Cardiac muscle cell (in vitro differentiated cells and primary cell): Measurements from ENCODE around the gene PIGA. TPM values are rescaled to one million over a fixed set of nuclear protein-coding genes. Genes with fewer than 3 reads are reported as not detected.

ENCODE experiments used
- DNase-seq, 2 donors: peaks; one replicate each; pipeline versions ENCODE4 v3.0.0 to v3.0.0-alpha.2; 2010 to 2017; ENCODE audit warnings: low read depth in 1 of 2, low spot score in 1 of 2
- H3K27ac ChIP-seq: fragments of 200-600 bp; sonication (generic); 2 replicates; pipeline ENCODE4 v1.5.1; 2016
- H3K27me3 ChIP-seq: fragments of 200-600 bp; sonication (generic); 2 replicates; pipeline ENCODE4 v1.6.0; 2016; ENCODE audit warnings: control low read depth
- H3K36me3 ChIP-seq: fragments of 200-600 bp; sonication (generic); 2 replicates; pipeline ENCODE4 v1.5.1; 2016; ENCODE audit warnings: control low read depth
- H3K4me1 ChIP-seq: fragments of 200-600 bp; sonication (generic); 2 replicates; pipeline ENCODE4 v1.8.1; 2017; ENCODE audit warnings: low read depth, mild to moderate bottlenecking, mixed run types
- H3K4me3 ChIP-seq: fragments of 200-600 bp; sonication (generic); 2 replicates; pipeline ENCODE4 v1.5.1; 2016; ENCODE audit warnings: mild to moderate bottlenecking
- H3K9me3 ChIP-seq: fragments of 200-600 bp; sonication (generic); 2 replicates; pipeline ENCODE4 v1.5.1; 2017; ENCODE audit warnings: low read depth, mild to moderate bottlenecking, control low read depth
- polyA plus RNA-seq: library from polyadenylated mRNA; unstranded; fragments of >200 nt; fragmentation: Nextera tagmentation; extraction: Ambion mirVana; gene quantifications from 2 replicates; pipeline ENCODE4 v1.2.1, GENCODE V29; 2016
- total RNA-seq: library from RNA; depleted of rRNA; stranded (reverse); fragments of >200 nt; gene quantifications from 2 replicates; pipeline ENCODE4 v1.2.3, GENCODE V29; 2016
- TF ChIP-seq, protein P1 (sequence below): IDR thresholded peaks from 2 replicates; pipeline ENCODE4 v1.5.1; 2012; ENCODE audit warnings: low read depth, mild to moderate bottlenecking, low read length

The PIGA gene
- total and polyA plus RNA-seq, 2 experiments from 2014 or later: 6.7 to 12.3 TPM

GRCh38 chrX:15349046-15349445, 13.7 kb upstream of the PIGA start:
- Histone ChIP-seq H3K36me3 (no peaks in the 10 kb centered on the region), H3K9me3 (no peaks in the 10 kb centered on the region), H3K4me1 (no peaks in the 10 kb centered on the region), H3K27me3 (peaks cover 6% of the 10 kb centered on the region), H3K27ac (no peak overlapping the region), H3K4me3 (no peak overlapping the region)
- TF ChIP-seq, protein P1, sequence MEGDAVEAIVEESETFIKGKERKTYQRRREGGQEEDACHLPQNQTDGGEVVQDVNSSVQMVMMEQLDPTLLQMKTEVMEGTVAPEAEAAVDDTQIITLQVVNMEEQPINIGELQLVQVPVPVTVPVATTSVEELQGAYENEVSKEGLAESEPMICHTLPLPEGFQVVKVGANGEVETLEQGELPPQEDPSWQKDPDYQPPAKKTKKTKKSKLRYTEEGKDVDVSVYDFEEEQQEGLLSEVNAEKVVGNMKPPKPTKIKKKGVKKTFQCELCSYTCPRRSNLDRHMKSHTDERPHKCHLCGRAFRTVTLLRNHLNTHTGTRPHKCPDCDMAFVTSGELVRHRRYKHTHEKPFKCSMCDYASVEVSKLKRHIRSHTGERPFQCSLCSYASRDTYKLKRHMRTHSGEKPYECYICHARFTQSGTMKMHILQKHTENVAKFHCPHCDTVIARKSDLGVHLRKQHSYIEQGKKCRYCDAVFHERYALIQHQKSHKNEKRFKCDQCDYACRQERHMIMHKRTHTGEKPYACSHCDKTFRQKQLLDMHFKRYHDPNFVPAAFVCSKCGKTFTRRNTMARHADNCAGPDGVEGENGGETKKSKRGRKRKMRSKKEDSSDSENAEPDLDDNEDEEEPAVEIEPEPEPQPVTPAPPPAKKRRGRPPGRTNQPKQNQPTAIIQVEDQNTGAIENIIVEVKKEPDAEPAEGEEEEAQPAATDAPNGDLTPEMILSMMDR: peak; percentile 39
- peak; percentile 79 to 83 for DNase-seq

- TF ChIP-seq, protein P1: no peak
- H3K9me3 ChIP-seq: no peaks in the 10 kb centered on the region
These were observed 10.7 kb upstream of the PIGA start for GRCh38 chrX:15345976-15346375.

DNA sequence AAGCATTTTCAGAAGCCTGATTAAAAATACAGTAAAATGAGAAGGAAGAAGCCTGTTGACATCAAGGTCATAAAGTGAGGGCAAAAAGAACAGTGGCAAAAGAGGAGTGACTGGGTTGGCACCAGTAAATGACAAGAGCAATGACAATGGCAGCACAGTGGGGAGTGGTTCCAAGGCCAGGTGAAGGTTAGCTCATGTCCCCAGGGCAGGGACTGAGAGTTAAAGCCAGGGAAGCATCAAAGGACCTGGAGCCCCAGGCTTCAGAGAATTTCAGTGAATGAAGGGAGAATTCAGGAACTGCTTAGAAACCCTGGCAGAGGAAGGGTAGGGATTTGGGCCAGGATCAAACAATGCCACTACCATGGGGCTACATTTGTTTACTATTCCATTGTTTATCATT, 8.8 kb upstream of the PIGA start:
- Histone ChIP-seq H3K27ac (no peak overlapping the region), H3K4me3 (no peak overlapping the region), H3K9me3 (no peaks in the 10 kb centered on the region), H3K36me3 (no peaks in the 10 kb centered on the region), H3K27me3 (peaks cover 13% of the 10 kb centered on the region), H3K4me1 (no peaks in the 10 kb centered on the region)
- TF ChIP-seq, protein P1: no peak
- DNase-seq: no peak

More at GRCh38 chrX:15345976-15346375, 10.7 kb upstream of the PIGA start:
- no peak for DNase-seq
- no peaks in the 10 kb centered on the region for H3K36me3 ChIP-seq
- no peak overlapping the region for H3K27ac ChIP-seq
- no peaks in the 10 kb centered on the region for H3K4me1 ChIP-seq
- H3K4me3 ChIP-seq: no peak overlapping the region
- peaks cover 13% of the 10 kb centered on the region for H3K27me3 ChIP-seq

- Histone ChIP-seq H3K27me3 (peaks cover 16% of the 10 kb centered on the region), H3K4me1 (no peaks in the 10 kb centered on the region)
- TF ChIP-seq, protein P1: no peak
These were observed 7.8 kb upstream of the PIGA start for GRCh38 chrX:15343075-15343476.

GRCh38 chrX:15340867-15341266, 5.5 kb upstream of the PIGA start:
- Histone ChIP-seq H3K27me3 (peaks cover 11% of the 10 kb centered on the region), H3K9me3 (no peaks in the 10 kb centered on the region), H3K36me3 (no peaks in the 10 kb centered on the region), H3K4me3 (no peak overlapping the region), H3K4me1 (no peaks in the 10 kb centered on the region), H3K27ac (no peak overlapping the region)
- TF ChIP-seq, protein P1: no peak
- DNase-seq: no peak

More at GRCh38 chrX:15343075-15343476, 7.8 kb upstream of the PIGA start:
- Histone ChIP-seq H3K36me3 (no peaks in the 10 kb centered on the region), H3K4me3 (no peak overlapping the region), H3K27ac (no peak overlapping the region), H3K9me3 (no peaks in the 10 kb centered on the region)
- peak in 1 of 2 donors; percentile 56 for DNase-seq

GRCh38 chrX:15336023-15336413, 695 bp upstream of the PIGA start:
- Histone ChIP-seq H3K36me3 (no peaks in the 10 kb centered on the region), H3K27ac (no peak overlapping the region), H3K9me3 (no peaks in the 10 kb centered on the region), H3K27me3 (peaks cover 3% of the 10 kb centered on the region), H3K4me3 (peak overlapping the region; percentile 63), H3K4me1 (no peaks in the 10 kb centered on the region)
- DNase-seq: peak; percentile 26 to 63
- TF ChIP-seq, protein P1: no peak
